ENCODE data around the gene CDCA7L.

CDCA7L gene

GRCh38 chr7:21962677-21963076 is 17.0 kb upstream of the CDCA7L start:
- no peak for DNase-seq (ENCODE audit: low read depth)
- no peak for TF ChIP-seq CTCF (IDR thresholded peaks at IDR 0.05; ENCODE audit: low read depth, low read length, missing control alignments)
- no peak overlapping the region for H3K4me3 ChIP-seq (ENCODE audit: low read depth, low read length)
- in situ Hi-C loops (cut with HindIII; ENCODE audit: low sequenced_read_pairs), result no loop called here

DNA sequence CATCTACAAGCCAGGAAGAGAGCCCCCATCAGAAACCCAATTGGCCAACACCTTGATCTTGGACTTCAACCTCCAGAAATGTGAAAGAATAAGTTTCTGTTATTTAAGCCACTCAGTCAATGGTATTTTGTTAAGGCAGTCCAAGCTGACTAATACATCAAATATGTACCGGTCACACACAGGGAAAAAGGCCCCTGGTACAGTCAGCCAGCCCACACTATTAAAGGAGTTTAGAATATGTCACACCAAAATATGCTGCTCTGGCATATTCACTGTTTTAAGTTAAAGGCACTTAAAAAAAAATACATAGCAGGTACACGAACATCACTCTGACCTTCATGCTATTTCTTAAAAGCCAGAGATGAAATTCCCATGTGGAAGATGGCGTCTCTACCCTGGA is 15.2 kb upstream of the CDCA7L start:
- peak; percentile 55 for DNase-seq (ENCODE audit: low read depth)
- no peak for TF ChIP-seq CTCF (IDR thresholded peaks at IDR 0.05; ENCODE audit: low read depth, low read length, missing control alignments)
- in situ Hi-C loops (cut with HindIII; ENCODE audit: low sequenced_read_pairs), result no loop called here
- no peak overlapping the region for H3K4me3 ChIP-seq (ENCODE audit: low read depth, low read length)

- no peak overlapping the region for H3K4me3 ChIP-seq (ENCODE audit: low read depth, low read length)
- no peak for TF ChIP-seq CTCF (IDR thresholded peaks at IDR 0.05; ENCODE audit: low read depth, low read length, missing control alignments)
- in situ Hi-C loops (cut with HindIII; ENCODE audit: low sequenced_read_pairs), result no loop called here
- DNase-seq (ENCODE audit: low read depth), result no peak
These were observed 13.7 kb upstream of the CDCA7L start for GRCh38 chr7:21959387-21959776.

DNA sequence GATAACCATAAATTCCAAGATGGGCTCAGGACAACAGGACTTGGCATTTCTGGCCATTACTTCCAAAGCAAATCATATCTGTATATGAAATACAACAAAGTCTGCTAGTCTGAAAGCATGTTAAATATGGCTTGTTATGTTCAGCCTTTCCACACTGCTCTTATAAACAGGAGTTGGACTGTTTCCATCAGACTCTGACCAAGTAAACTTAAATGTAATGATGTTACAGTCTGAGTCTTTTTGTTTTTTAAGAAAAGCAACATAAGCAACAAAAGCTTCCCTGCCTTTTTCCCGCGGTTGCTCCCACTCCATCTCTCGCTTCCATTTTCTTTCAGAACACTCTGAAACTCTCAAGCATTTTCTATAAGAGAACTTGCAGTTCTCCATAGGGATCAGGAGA is 8.1 kb upstream of the CDCA7L start:
- no peak overlapping the region for H3K4me3 ChIP-seq (ENCODE audit: low read depth, low read length)
- DNase-seq (ENCODE audit: low read depth), result no peak
- no peak for TF ChIP-seq CTCF (IDR thresholded peaks at IDR 0.05; ENCODE audit: low read depth, low read length, missing control alignments)
- in situ Hi-C loops (cut with HindIII; ENCODE audit: low sequenced_read_pairs), result no loop called here

GRCh38 chr7:21948887-21949540 is 3.3 kb upstream of the CDCA7L start:
- DNase-seq (ENCODE audit: low read depth), result no peak
- in situ Hi-C loops (cut with HindIII; ENCODE audit: low sequenced_read_pairs), result no loop called here
- no peak for TF ChIP-seq CTCF (IDR thresholded peaks at IDR 0.05; ENCODE audit: low read depth, low read length, missing control alignments)
- H3K4me3 ChIP-seq (ENCODE audit: low read depth, low read length), result no peak overlapping the region

GRCh38 chr7:21948364-21948763 is 2.7 kb upstream of the CDCA7L start:
- no peak for DNase-seq (ENCODE audit: low read depth)
- in situ Hi-C loops (cut with HindIII; ENCODE audit: low sequenced_read_pairs), result no loop called here
- H3K4me3 ChIP-seq (ENCODE audit: low read depth, low read length), result no peak overlapping the region
- TF ChIP-seq CTCF (IDR thresholded peaks at IDR 0.05; ENCODE audit: low read depth, low read length, missing control alignments), result no peak
